ENCODE results near the gene HSF2BP.
A peak's percentile ranks its signal among the peaks of the same experiment; 100 is the strongest.

DNA sequence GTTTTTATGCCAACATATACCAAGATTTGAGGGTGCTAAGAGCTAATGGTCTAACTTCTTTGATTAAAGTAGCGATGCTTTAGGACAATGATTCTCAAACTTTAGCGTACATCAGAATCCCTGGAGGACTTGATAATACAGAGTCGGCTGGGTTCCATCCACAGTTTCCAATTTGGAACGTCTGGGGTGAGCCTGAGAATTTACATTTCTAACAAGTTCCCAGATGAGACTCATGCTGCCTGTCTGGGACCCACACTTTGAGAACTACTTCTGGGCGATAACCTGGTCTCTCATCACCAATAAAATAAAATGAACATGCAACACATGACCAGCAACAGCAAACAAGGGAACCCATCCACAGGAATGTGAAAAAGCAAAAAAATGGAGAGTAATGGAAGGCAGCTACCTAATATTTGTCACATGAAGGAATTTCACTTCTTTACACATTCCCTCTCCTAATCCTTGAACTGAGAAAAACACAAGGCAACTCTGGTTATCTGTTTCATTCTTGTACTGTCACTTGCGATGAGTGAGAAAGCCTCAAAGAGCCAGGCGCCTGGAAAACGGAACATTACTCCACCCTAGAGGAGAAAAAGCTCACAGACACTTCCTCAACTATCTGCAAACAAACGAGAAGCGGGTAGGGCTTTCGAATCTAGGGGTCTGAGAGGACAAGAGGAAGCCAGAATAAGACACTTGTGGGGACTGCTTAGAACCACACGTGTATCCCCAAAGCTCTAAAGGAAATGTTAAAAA is 14.0 kb downstream of the HSF2BP start:
- TF ChIP-seq POLR2A (IDR thresholded peaks at IDR 0.05): no peak
- TF ChIP-seq, protein P1, sequence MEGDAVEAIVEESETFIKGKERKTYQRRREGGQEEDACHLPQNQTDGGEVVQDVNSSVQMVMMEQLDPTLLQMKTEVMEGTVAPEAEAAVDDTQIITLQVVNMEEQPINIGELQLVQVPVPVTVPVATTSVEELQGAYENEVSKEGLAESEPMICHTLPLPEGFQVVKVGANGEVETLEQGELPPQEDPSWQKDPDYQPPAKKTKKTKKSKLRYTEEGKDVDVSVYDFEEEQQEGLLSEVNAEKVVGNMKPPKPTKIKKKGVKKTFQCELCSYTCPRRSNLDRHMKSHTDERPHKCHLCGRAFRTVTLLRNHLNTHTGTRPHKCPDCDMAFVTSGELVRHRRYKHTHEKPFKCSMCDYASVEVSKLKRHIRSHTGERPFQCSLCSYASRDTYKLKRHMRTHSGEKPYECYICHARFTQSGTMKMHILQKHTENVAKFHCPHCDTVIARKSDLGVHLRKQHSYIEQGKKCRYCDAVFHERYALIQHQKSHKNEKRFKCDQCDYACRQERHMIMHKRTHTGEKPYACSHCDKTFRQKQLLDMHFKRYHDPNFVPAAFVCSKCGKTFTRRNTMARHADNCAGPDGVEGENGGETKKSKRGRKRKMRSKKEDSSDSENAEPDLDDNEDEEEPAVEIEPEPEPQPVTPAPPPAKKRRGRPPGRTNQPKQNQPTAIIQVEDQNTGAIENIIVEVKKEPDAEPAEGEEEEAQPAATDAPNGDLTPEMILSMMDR (IDR thresholded peaks at IDR 0.05): peak in 3 of 4 experiments; percentile 48 to 65 (median 50)

Measured in gastroesophageal sphincter (tissue), 3 donors.